ENCODE results near the gene IMMP2L.

IMMP2L gene

DNA sequence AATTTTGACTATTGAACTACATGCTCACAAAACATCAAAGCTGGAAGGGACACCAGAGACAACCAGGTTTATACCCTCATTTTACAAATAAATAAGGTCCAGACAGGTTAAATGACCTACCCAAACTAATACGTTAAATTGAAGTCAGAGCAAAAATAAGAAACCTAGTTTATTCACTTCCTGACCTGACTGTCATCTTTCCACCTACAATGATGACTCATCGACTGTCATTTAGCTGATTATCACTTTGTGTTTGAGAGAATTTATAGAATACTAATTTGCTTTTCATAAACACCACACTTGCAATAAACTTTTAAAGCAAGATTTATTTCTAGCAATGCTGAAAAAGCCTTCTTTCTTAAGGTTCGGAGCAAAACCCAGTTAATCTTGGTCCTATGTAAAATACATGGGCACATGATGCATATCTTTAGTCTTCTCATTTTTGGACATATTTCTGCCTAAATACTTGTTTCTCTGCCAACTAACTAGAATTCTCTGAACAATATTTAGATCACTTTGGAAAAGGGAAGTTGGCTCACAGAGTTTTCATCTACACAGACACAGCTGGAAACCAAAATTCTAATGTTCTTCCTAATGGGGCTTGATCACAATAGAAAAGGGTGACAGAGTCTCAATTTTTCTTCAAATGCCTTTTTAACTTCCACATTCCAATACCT lies 488.1 kb downstream of the IMMP2L start:
- peak; percentile 19 for DNase-seq

- DNase-seq: peak; percentile 20
These were observed 489.6 kb downstream of the IMMP2L start for GRCh38 chr7:111072658-111073057.

DNA sequence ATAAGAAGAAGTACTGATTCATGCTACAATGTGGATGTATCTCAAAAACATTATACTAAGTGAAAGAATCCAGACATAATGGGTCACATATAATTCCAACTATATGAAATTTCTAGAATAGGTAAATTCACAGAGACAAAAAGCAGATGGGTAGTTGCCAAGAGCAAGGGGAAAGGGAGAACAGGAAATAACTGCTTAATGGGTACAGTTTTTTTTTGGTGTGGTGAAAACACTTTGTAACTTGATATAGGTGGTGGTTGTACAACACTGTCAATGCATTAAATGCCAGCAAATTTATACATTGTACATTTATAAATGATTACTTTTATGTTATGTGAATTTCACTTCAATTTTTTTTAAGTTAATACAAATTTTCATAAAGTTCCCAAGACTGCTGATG lies 490.7 kb downstream of the IMMP2L start:
- DNase-seq: no peak

GRCh38 chr7:111068618-111069017 lies 493.7 kb downstream of the IMMP2L start:
- no peak for DNase-seq

DNA sequence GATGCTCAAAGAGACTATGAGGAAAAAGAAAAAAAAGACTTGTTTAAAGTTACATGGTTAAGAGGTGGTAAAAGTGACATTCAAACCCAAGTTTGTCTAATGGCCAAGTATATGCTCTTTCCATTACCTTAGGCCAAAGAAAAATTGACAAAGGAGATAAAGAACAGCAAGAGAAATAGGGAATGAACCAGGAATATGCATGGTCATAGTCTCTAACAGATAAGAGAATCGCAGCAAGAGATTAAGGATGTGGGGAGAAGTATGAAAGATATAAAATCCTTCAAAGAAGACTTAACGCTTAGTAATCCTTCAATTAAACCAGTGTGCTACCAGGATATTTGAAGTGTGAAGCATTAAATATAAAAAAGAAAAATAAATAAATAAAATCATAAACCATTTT lies 494.6 kb downstream of the IMMP2L start:
- no peak for DNase-seq

GRCh38 chr7:111067251-111067650 lies 495.0 kb downstream of the IMMP2L start:
- DNase-seq: no peak

- DNase-seq: no peak
These were observed 499.1 kb downstream of the IMMP2L start for GRCh38 chr7:111063166-111063565.

DNA sequence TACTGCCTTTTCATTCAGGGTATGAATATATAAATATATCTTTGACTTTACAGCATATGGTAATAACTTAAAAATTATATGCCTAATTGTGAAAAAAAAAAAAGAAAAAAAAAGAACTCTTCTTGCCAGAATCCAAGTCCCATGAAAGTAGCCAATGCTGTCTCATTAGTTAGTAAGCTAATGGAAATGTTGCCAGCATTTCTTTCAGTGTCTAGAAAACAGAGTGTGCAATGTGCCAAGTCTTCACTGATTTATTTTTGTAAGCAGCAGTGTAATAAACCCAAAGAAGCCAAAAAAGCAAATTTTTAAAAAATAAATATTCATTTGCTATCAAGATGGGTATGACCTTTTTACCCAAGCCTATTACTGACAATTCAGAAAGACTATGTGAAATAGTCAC lies 502.5 kb downstream of the IMMP2L start:
- DNase-seq: no peak

GRCh38 chr7:111057066-111057465 lies 505.2 kb downstream of the IMMP2L start:
- no peak for DNase-seq

DNA sequence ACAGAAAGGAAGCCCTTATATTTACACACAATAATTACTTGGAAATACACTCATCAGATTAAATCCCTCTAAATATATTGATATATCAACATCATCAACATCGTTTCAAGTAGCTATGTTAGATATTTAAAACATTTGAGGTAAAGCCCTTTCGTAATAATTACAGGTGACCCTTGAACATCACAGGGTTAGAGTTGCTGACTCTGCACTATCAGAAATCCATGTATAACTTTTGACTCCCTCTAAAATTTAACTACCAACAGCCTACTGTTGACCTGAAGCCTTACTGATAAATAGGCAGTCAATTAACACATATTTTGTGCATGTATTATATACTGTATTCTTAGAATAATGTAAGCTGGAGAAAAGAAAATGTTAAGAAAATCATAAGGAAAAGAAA lies 505.9 kb downstream of the IMMP2L start:
- no peak for DNase-seq

DNA sequence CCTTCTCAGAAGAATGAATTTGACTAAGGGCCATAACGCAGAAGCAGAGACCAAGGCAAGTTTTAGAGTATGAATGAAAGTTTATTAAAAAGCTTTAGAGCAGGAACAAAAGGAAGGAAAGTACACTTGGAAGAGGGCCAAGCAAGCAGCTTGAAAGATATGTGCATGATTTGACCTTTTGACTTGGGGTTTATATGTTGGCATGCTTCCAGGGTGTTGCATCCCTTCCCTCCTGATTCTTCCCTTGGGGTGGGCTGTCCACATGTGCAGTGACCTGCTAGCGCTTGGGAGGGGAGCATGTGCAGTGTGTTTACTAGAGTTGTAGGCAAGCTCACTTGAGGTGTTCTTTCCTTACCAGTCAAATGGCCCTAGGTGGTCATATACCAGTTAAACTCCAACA lies 509.3 kb downstream of the IMMP2L start:
- DNase-seq: no peak

DNA sequence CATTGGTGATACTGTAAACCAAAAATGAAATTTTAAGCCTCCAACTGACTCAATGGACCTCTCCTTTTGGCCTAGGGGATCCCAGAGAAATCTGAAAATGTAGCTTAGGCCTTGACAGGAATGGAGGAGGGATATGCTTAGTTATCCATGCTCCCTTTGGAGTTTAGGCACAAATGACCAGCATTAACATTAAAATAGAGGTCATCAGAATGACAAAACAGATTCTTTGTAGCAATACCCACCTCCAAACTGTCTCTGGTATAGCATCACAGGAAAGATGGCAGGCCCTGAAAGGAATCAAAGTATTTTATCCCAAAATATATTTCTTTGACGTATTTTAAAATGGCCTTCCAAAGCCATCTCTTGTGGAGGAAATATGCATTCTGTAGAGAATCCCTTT lies 510.5 kb downstream of the IMMP2L start:
- no peak for DNase-seq

DNA sequence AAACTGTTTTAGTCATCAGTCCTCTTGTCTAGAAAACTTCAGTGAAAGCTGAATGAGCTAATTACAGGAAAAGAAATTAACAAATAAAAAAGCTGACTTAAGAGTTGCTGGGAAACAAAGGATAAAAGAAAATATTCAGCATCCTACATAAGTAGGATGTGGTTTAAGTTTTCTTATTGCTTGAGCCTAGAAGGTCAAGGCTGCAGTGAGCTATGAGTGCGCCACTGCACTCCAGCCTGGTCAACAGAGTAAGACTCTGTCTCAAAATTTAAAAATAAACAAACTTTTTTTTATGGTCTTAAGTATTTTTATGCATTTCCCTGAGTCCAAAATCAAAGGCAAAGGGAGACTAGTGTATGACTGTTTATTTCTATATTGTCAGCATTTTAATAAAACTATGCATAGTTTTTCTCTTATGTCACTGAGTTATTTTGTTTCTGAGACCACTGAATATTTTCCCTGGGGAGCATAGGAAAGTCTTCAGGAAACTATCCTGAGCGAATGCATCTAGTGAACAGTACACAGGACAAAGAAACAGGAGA lies 511.3 kb downstream of the IMMP2L start:
- no peak for DNase-seq

DNA sequence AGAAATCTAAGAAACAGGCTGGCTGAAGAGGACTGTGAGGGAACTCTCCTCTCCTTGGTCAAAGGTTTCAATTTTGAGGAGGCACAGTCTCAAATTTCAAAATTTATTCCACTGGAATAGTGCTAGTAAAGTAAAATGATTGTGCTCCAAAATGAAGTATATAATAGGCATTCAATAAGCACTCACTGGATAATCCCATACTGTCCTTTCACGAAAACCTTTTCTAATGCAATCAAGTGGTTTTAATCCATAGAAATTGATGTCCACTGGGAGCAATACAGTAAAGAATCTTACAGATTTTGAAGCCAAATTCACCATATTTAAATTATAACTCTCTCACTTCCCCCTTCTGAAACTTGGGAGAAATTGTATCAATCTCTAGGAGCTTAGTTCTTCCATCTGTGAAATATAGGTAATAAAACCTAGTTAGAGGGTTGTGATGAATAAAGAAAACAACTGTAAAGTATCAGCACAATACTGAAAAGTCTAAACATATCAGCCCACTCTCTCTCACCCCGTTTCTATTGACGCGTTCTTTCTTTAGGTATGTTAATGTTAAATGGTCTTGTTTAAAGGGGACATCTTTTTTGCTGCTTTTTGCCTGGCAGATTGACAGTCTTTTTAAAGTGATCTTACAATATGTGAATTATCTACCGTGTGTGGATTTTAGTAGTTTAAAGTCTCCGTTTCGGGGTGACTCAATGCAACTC lies 512.2 kb downstream of the IMMP2L start:
- DNase-seq: no peak

DNA sequence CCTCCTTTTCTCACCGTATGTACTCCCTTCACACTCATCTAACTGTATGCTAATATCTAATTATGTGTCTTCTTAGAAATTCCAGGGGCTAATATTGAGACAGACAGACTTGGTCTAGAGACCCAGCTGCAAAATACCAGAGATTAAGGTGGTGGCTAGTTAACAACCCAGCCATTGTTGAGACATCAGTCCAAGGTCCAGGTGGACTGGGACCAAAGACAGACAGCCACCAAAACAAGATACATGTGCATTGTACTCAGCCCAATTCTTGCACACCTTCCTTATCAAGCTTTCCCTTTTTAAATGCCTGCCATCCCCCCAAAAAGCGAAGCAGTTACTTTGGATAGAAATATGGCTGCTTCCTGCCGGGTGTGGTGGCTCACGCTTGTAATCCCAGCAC lies 514.7 kb downstream of the IMMP2L start:
- DNase-seq: no peak

GRCh38 chr7:111045449-111045848 lies 516.8 kb downstream of the IMMP2L start:
- peak; percentile 40 for DNase-seq

- DNase-seq: no peak
These were observed 518.7 kb downstream of the IMMP2L start for GRCh38 chr7:111043561-111043960.

DNA sequence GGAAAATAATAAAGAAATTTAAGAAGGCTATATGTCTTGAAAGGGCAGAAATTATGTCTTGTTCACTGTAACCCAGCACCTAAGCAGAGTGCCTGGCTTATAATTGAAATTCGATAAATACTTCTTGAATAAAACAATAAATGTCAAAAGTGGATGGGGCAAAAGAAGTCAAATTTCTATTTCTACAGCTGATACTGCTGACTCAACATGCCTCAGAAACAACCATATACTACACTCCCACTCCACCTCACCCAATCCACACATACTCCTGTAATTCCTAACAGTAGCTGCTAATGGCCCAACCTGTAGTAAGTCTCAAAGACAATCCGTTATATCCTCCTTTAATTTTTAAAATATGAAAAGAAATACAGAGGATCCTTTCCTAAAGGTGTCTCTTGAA lies 519.5 kb downstream of the IMMP2L start:
- no peak for DNase-seq

GRCh38 chr7:111041577-111041976 lies 520.7 kb downstream of the IMMP2L start:
- DNase-seq: peak; percentile 1

- DNase-seq: no peak
These were observed 524.1 kb downstream of the IMMP2L start for GRCh38 chr7:111038185-111038584.

GRCh38 chr7:111031916-111032315 lies 530.4 kb downstream of the IMMP2L start:
- no peak for DNase-seq

- DNase-seq: peak; percentile 31
These were observed 532.0 kb downstream of the IMMP2L start for GRCh38 chr7:111030336-111030735.

DNA sequence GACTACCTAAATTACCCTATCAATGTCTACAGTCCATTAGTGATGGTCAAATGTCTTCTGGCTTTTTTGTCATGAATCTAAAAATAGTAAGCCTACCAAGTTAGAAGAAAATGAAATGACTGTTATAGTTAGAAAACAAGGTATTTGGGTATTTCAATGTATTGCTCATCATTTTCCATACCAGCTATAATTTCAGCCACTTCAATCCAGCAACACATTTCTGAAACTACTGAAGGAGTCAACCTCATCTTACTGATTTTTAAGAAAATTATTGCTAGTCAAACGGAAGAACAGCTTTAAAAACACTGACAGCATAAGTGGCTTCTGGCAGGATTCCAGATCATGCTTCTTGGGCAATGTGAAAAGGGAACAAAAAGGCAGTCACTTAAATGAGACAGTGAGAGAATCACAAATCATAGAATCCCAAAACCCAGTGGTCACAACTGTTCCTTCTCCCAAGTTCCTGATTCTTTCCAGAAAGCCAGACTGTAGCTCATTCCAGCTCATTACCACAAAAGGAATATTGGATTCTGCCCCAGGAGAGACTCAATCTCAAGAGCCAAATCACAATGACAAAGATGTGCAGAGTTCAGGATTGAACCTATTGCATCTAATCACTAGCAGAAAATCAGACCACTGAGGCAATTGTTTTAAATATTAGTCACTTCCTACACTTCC lies 532.6 kb downstream of the IMMP2L start:
- DNase-seq: peak; percentile 64

DNA sequence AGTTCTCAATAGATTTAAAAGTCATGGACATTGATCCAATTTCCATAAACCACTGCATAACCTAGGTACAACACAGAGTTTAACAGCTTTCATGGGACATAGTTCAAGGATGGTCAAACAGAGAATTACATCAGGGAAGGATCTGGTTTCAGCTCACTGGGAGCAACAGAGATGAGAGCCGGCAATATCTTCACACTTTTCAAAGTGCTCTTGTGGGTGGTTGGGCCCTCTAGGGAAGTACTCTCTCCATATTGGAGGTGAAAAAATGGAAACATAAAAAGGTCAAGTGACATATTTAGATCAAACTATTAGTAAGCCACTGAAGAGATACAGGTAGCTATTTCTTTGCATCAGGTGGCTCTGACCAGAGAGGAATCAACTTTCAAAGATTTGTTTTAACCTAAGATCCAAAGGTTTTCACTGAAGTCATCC lies 533.1 kb downstream of the IMMP2L start:
- DNase-seq: no peak
